Osteocyte (in vitro differentiated cells): Measurements from ENCODE around the gene ENO1. TPM values are rescaled to one million over a fixed set of nuclear protein-coding genes. Genes with fewer than 3 reads are reported as not detected.

Source experiments
- DNase-seq: peaks from one replicate; pipeline ENCODE4 v3.0.0; 2021; ENCODE audit warnings: mixed read lengths; ENCODE audit not compliant: unreplicated experiment; ENCODE audit errors: extremely low spot score
- H3K27ac Mint-ChIP-seq: one replicate; pipeline ENCODE4 v1.8.0; 2021; ENCODE audit warnings: mild to moderate bottlenecking, mixed read lengths; ENCODE audit not compliant: unreplicated experiment
- H3K27me3 Mint-ChIP-seq: one replicate; pipeline ENCODE4 v1.8.0; 2021; ENCODE audit warnings: mixed read lengths; ENCODE audit not compliant: unreplicated experiment
- H3K36me3 Mint-ChIP-seq: one replicate; pipeline ENCODE4 v1.8.0; 2021; ENCODE audit warnings: mixed read lengths; ENCODE audit not compliant: unreplicated experiment
- H3K4me1 Mint-ChIP-seq: one replicate; pipeline ENCODE4 v1.8.0; 2021; ENCODE audit warnings: mixed read lengths; ENCODE audit not compliant: unreplicated experiment
- H3K4me3 Mint-ChIP-seq: one replicate; pipeline ENCODE4 v1.8.0; 2021; ENCODE audit warnings: mild to moderate bottlenecking, moderate library complexity, mixed read lengths; ENCODE audit not compliant: unreplicated experiment
- H3K9me3 Mint-ChIP-seq: one replicate; pipeline ENCODE4 v1.8.0; 2021; ENCODE audit warnings: mixed read lengths; ENCODE audit not compliant: unreplicated experiment
- CTCF ChIP-seq: fragments of 200-600 bp; sonication (generic); IDR thresholded peaks from 2 replicates; pipeline ENCODE4 v1.5.0; 2021; ENCODE audit warnings: antibody characterized with exemption, mild to moderate bottlenecking, moderate library complexity
- total RNA-seq: library from RNA; stranded (reverse); gene quantifications from 2 replicates; pipeline ENCODE4 v1.2.1, GENCODE V29; 2021

The ENO1 gene
- total RNA-seq, 1 donor from 2014 or later: 744 TPM

DNA sequence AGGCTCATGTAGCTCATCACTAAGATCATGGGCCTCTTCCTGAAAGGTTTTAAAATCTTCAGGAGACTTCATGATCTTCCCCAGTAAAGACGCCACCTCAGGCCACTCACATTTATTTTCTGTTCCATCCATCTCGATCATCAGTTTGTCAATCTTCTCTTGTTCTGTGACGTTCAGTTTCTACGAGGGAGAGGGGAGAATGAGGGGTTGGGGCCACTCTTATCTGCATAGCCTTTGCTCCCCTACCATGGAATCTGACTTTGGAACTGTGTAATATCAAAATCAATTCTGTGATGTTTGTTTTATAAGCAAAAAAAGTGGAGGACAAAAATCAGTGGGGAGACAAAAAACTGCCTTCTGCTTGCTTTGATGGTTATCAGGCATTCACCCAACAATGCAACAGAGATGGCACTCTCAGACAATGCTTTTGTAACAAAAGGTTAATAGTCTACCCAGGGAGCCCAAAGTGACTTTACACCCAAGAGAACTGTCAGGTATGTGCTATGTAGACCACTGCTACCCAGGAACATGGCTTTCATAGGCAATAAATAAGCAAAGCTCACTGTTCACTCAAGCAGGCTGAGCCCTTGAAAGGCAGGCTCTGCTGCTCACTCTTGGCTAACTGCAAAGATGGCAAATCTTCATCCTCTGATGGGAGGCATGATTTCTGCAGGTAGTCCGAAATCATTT lies 10.5 kb downstream of the ENO1 start:
- TF ChIP-seq CTCF: no peak
- no peak for DNase-seq
- Mint-ChIP-seq H3K9me3 (no peaks in the 10 kb centered on the region), H3K36me3 (peaks cover 74% of the 10 kb centered on the region), H3K27me3 (no peaks in the 10 kb centered on the region), H3K27ac (no peak overlapping the region), H3K4me3 (no peak overlapping the region), H3K4me1 (peaks cover 31% of the 10 kb centered on the region)

- Mint-ChIP-seq H3K36me3 (peaks cover 71% of the 10 kb centered on the region), H3K4me1 (peaks cover 19% of the 10 kb centered on the region), H3K27ac (no peak overlapping the region), H3K27me3 (no peaks in the 10 kb centered on the region), H3K4me3 (no peak overlapping the region), H3K9me3 (no peaks in the 10 kb centered on the region)
- no peak for DNase-seq
- no peak for TF ChIP-seq CTCF
These were observed 11.6 kb downstream of the ENO1 start for GRCh38 chr1:8866792-8867415.

GRCh38 chr1:8866173-8866791 lies 12.2 kb downstream of the ENO1 start:
- no peaks in the 10 kb centered on the region for H3K9me3 Mint-ChIP-seq
- peaks cover 17% of the 10 kb centered on the region for H3K4me1 Mint-ChIP-seq
- H3K36me3 Mint-ChIP-seq: peaks cover 66% of the 10 kb centered on the region
- no peak overlapping the region for H3K27ac Mint-ChIP-seq
- H3K4me3 Mint-ChIP-seq: no peak overlapping the region
- TF ChIP-seq CTCF: no peak
- no peaks in the 10 kb centered on the region for H3K27me3 Mint-ChIP-seq
- no peak for DNase-seq

- no peak for DNase-seq
- Mint-ChIP-seq H3K4me1 (peaks cover 16% of the 10 kb centered on the region), H3K27ac (no peak overlapping the region), H3K36me3 (peaks cover 67% of the 10 kb centered on the region), H3K27me3 (no peaks in the 10 kb centered on the region), H3K4me3 (no peak overlapping the region), H3K9me3 (no peaks in the 10 kb centered on the region)
- TF ChIP-seq CTCF: no peak
These were observed 13.7 kb downstream of the ENO1 start for GRCh38 chr1:8864713-8865344.

DNA sequence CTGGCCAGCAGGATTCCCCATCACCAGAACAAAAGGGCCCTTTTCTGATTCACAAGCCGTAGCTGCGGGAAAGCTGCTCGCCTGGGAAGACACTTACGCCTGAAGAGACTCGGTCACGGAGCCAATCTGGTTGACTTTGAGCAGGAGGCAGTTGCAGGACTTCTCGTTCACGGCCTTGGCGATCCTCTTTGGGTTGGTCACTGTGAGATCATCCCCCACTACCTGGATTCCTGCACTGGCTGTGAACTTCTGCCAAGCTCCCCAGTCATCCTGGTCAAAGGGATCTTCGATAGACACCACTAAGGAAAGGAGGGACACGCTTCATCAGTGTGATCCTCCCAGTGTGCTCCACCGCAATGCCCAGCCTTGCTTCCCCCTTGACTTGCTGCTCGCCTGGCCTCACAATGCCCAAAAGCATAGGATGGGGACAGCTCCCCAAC lies 14.7 kb downstream of the ENO1 start:
- Mint-ChIP-seq H3K4me1 (peaks cover 13% of the 10 kb centered on the region), H3K36me3 (peaks cover 61% of the 10 kb centered on the region), H3K27me3 (no peaks in the 10 kb centered on the region), H3K4me3 (no peak overlapping the region), H3K9me3 (no peaks in the 10 kb centered on the region), H3K27ac (no peak overlapping the region)
- TF ChIP-seq CTCF: no peak
- DNase-seq: no peak
